GM19239 (cell line): Measurements from ENCODE around the gene TENM4.

Experiments used
- DNase-seq: peaks from one replicate; pipeline ENCODE4 v3.0.0; 2011; ENCODE audit warnings: low spot score; ENCODE audit not compliant: insufficient read length
- FAIRE-seq: peaks from 2 replicates; lab custom pipeline; 2011; peaks lifted over from hg19 to GRCh38; lab: Jason Lieb, UNC

TENM4 gene

DNA sequence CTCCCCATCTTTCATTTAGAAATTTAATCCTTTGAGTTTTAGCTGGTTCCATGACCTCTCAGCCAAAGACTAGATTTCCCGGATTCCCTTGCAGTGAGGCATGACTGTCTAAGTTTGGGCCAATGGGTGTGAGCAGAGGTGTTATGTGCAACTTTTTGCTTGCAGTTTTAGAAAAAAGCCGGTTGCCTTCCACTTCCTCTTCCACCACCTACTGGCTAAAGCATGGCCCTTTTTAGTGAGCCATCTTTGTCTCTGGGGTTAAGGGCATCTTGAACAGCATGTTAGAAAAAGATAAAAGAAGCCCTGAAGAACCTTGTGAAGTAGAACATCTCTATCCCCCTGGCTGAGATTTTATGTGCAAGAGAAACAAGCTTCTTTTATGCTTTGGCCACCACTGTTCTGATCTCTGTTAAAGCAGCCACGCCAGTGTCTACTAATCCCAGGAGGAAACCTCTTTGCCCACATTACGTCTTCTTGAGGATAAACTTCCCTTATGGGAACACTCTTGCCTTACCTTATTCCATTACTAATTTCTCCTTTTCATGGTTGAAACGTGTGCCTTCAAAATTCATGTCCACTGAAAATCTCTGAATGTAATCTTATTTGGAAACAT is 279.9 kb downstream of the TENM4 start:
- FAIRE-seq (no peak), DNase-seq (no peak)

- FAIRE-seq: no peak
- no peak for DNase-seq
Measured at GRCh38 chr11:79159657-79160450, 281.0 kb downstream of the TENM4 start.

GRCh38 chr11:79157738-79158137 is 283.1 kb downstream of the TENM4 start:
- FAIRE-seq (no peak), DNase-seq (no peak)

DNA sequence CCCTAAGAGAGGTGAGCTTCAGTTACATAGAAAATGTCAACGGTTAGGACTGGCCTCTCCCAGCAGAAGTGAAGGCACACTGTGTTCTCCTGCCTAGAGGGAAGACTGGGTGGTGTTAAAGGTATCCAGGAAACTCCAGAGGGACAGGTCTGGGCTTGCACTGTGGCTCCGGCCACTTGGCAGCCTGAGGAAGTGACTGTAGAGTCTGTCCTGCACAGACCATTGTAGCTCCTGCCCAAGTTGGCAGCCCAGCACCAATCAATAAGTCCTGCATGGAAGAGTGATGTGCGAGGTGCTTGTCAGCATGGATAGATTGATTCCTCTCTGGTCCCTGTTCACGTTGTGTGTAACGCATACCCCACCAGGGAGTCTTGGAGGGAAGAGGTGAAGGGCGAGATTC is 284.8 kb downstream of the TENM4 start:
- FAIRE-seq (no peak), DNase-seq (no peak)

DNA sequence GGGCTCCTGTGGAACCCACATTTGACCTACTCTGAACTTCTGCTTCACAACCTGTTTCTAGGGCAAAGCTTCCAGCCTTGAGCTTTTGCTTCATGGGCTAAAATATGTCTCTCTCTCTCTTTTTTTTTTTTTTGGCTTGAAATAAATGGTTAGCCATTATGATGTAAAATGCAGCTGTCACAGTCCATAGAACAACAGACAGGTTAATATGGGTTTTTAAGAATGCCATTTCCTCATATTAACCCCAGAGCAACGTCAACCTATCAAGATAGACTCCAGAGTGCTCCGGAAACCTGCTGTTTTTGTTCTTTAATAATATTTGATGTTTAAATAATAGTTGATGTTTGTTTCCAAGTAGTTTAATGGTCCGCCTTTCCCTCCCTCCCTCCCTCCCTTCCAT is 285.6 kb downstream of the TENM4 start:
- FAIRE-seq (no peak), DNase-seq (no peak)

- FAIRE-seq (no peak), DNase-seq (no peak)
Measured at GRCh38 chr11:79152511-79152910, 288.3 kb downstream of the TENM4 start.

- no peak for DNase-seq
Measured at GRCh38 chr11:79151396-79151795, 289.4 kb downstream of the TENM4 start.

DNA sequence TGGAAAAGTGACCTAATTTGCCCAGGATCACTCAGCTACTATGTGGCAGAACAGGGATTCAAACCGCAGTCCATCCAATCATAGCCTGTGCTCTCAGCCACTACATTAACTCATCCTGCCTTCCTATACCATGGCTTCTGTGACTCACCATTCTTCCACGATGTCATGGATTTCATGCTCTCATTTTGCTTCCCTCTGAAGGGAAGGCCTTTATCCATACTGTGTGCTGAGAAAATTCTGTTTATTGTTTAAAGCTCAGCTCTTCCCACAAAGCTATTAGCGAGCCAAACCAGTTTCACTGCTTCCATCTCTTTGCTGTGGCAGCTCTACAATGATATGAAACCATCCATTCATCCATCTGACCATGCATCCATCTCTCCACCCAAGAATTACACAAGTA is 289.9 kb downstream of the TENM4 start:
- no peak for FAIRE-seq
- no peak for DNase-seq

More at GRCh38 chr11:79151396-79151795, 289.4 kb downstream of the TENM4 start:
- FAIRE-seq: no peak

- no peak for FAIRE-seq
- no peak for DNase-seq
Measured at GRCh38 chr11:79150320-79150719, 290.5 kb downstream of the TENM4 start.

DNA sequence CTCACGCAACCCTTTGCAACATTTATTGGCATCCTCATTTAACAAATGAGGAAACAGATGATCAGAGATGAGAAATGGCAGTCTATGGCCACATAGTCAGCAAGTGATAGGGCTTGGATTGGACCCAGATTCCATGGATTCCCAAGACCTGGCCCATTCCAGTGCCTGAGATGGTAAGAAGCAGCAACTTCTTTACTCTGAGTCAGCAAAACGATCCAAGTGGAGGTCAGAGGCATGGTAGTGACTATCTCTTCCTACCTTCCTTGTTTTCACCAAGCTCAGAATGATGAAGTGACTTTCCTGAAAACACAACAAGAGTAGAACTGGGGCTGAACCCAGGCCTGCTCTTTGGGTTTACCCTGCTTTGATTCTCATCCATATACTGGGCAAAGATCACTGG is 293.1 kb downstream of the TENM4 start:
- no peak for DNase-seq
- FAIRE-seq: no peak

DNA sequence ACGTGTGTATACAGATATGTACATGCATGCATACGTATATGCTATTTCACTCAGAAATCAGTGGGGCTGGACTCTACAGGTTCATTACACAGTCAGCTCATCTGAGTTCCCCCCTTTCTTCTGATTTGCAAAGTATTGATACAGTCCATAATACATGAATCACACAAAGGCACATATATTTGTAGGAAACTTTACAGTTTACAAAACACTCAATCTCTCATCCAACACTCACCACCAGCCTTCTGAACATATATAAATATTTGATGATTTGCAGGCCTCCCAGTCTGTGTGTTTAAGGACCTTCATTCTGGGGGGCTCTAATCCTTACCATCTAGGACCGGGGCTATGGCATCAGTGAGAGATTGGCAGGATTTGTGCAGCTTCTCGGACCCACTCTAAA is 293.8 kb downstream of the TENM4 start:
- FAIRE-seq (no peak), DNase-seq (no peak)

GRCh38 chr11:79139900-79140299 is 300.9 kb downstream of the TENM4 start:
- no peak for FAIRE-seq
- no peak for DNase-seq

DNA sequence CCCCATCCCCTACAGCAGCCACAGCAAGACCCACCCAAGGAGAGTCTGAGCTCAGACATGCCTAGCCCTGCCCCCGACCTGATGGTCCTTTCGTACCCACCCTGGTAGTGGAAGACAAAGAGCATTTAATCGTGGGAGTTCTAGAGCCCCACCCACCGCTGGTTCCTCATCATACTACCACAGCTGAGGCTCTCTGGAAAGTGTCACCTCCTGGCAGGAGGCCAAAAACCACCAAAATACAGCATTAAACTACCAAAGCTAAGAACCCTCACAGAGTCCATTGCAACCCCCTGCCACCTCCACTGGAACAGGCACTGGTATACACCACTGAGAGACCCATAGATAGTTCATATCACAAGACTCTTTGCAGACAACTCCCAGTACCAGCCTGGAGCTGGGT is 311.1 kb downstream of the TENM4 start:
- no peak for FAIRE-seq
- DNase-seq: no peak

DNA sequence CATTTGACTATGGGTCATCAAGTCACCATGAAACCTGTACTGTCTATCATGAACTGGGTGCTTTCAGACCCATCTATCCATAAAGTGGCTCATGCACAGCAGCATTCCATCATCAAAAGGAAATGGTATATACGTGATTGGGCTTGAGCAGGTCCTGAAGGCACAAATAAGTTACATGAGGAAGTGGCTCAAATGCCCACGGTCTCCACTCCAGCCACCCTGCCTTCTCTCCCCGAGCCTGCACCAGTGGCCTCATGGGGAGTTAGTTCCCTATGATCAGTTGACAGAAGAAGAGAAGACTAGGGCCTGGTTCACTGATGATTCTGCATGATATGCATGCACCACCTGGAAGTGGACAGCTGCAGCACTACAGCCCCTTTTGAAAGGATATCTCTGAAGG is 312.5 kb downstream of the TENM4 start:
- FAIRE-seq: no peak
- no peak for DNase-seq

DNA sequence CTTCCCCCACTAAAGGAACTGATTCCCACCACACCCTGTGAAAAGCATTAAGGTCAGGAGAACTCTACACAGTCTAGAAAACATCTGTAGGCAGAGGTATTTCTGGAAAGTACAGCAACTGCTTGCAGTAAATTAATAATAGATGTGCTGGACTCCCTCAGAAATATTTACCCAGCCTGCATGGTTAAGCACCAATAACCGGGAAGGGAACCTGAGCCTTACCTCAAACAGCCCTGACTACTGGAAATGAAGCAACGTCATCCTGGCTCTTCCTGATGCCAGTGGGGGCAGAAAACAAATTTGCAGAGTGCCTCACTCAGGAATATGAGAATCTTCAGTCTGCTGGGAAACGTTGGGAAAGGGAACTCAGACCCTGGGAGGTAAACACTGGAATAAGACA is 318.1 kb downstream of the TENM4 start:
- no peak for FAIRE-seq
- no peak for DNase-seq

GRCh38 chr11:79121351-79121750 is 319.5 kb downstream of the TENM4 start:
- FAIRE-seq: no peak
- DNase-seq: no peak

GRCh38 chr11:79119491-79120284 is 321.1 kb downstream of the TENM4 start:
- FAIRE-seq: no peak
- no peak for DNase-seq

- FAIRE-seq (no peak), DNase-seq (no peak)
Measured at GRCh38 chr11:79117488-79117887, 323.3 kb downstream of the TENM4 start.

DNA sequence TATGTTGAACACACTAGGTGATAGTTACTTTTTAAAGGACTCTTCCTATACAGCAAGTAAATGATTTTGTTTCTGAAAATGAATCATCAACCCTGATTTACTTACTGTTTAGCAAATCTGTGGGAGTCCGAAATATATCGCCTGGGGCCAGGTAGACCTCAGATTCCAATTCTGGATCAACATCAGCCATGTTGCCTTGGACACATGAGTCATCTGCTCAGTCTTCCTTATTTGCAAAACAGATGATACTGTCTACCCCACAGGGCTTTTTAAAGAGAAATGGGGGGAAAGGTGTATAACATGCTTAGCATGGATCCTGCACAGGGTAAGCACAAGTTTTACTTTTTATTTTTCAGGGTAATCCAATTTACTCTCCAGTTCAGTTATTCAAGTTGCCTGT is 324.2 kb downstream of the TENM4 start:
- FAIRE-seq (no peak), DNase-seq (no peak)

- DNase-seq (no peak), FAIRE-seq (no peak)
Measured at GRCh38 chr11:79113054-79113690, 327.7 kb downstream of the TENM4 start.

- no peak for DNase-seq
- FAIRE-seq: no peak
Measured at GRCh38 chr11:79110796-79111195, 330.0 kb downstream of the TENM4 start.
